A549 (cell line): ENCODE results near the gene GPR155. TPM values are rescaled to one million over a fixed set of nuclear protein-coding genes. Genes with fewer than 3 reads are reported as not detected.
"Not testable (repeated sequence)": the region's sequence is repeated elsewhere in the genome, so short reads cannot be mapped to it uniquely, and the experiment has no call there.

Experiments used
- ATAC-seq, 2 experiments: fragments of 200-7000 bp in 1 of 2; fragments of >200 bp in 1 of 2; cut with Nextera tagmentation in 1 of 2; cut with Tn5 transposase in 1 of 2; 3 replicates each; pipeline versions ENCODE4 v1.8.0 to v1.9.1; 2018 to 2020; ENCODE audit warnings: mild to moderate bottlenecking in 1 of 2, moderate library complexity in 1 of 2
- CTCF ChIA-PET: fragments of 300-600 bp; sonication (Branson Sonifier 250); formaldehyde crosslinking; extraction: SDS; loops from one replicate; lab custom pipeline; 2021; ENCODE audit warnings: antibody characterized with exemption, inconsistent platforms; lab: Yijun Ruan, JAX
- POLR2A ChIA-PET: fragments of 350-600 bp; formaldehyde crosslinking; extraction: SDS; loops from one replicate; lab custom pipeline; 2021; ENCODE audit warnings: antibody characterized with exemption, inconsistent platforms; lab: Yijun Ruan, JAX
- DNase-seq, 2 experiments: peaks; one replicate each; pipeline versions ENCODE4 v3.0.0 to v3.0.0-alpha.2; 2011 to 2016; ENCODE audit warnings: low read depth in 1 of 2, low spot score in 1 of 2
- FAIRE-seq: peaks from 2 replicates; lab custom pipeline; 2011; peaks lifted over from hg19 to GRCh38; lab: Jason Lieb, UNC
- H3K27ac ChIP-seq, 2 experiments: fragments of >200 bp; sonication (Bioruptor Twin); formaldehyde crosslinking; 3 replicates each; pipeline ENCODE4 v1.5.1; 2016 to 2017
- H3K4me1 ChIP-seq: fragments of >200 bp; sonication (Bioruptor Twin); formaldehyde crosslinking; 3 replicates; pipeline ENCODE4 v1.6.1; 2016
- H3K4me2 ChIP-seq: fragments of >200 bp; sonication (Bioruptor Twin); formaldehyde crosslinking; 3 replicates; pipeline ENCODE4 v1.6.1; 2016
- H3K4me3 ChIP-seq: fragments of >200 bp; sonication (Bioruptor Twin); formaldehyde crosslinking; 3 replicates; pipeline ENCODE4 v1.5.1; 2016
- H3K9me3 ChIP-seq: fragments of >200 bp; sonication (Bioruptor Twin); formaldehyde crosslinking; 3 replicates; pipeline ENCODE4 v1.6.1; 2016
- BCL3 ChIP-seq: fragments of >200 bp; sonication (Bioruptor Twin); formaldehyde crosslinking; IDR thresholded peaks from 3 replicates; pipeline ENCODE4 v1.6.1; 2016
- BHLHE40 ChIP-seq: IDR thresholded peaks from 2 replicates; pipeline ENCODE4 v1.6.1; 2012; ENCODE audit warnings: low read depth, low read length, inconsistent platforms
- EHF ChIP-seq: fragments of 250-450 bp; sonication (Bioruptor Pico); IDR thresholded peaks from 2 replicates; pipeline ENCODE4 v1.5.0; 2020; ENCODE audit warnings: mild to moderate bottlenecking
- ELK1 ChIP-seq: fragments of 150-350 bp; IDR thresholded peaks from 2 replicates; pipeline ENCODE4 v1.6.1; 2014; ENCODE audit warnings: low read depth, mild to moderate bottlenecking, low read length
- EP300 ChIP-seq, 2 experiments: fragments of >200 bp; sonication (Bioruptor Twin); formaldehyde crosslinking; IDR thresholded peaks; 2 replicates in 1 of 2; 3 replicates in 1 of 2; pipeline ENCODE4 v1.6.1; 2016 to 2017
- ESRRA ChIP-seq: fragments of 150-350 bp; IDR thresholded peaks from 2 replicates; pipeline ENCODE4 v1.6.1; 2014; ENCODE audit warnings: mild to moderate bottlenecking, low read length, borderline replicate concordance
- FOSB ChIP-seq: fragments of 250-450 bp; sonication (Bioruptor Pico); IDR thresholded peaks from 2 replicates; pipeline ENCODE4 v1.5.0; 2020; ENCODE audit warnings: mild to moderate bottlenecking, moderate library complexity
- GATA3 ChIP-seq: IDR thresholded peaks from 2 replicates; pipeline ENCODE4 v1.6.1; 2012; ENCODE audit warnings: borderline replicate concordance
- HEYL ChIP-seq: fragments of 250-450 bp; sonication (Bioruptor Pico); IDR thresholded peaks from 2 replicates; pipeline ENCODE4 v1.8.0; 2021; ENCODE audit warnings: mild to moderate bottlenecking, moderate library complexity
- HOXA7 ChIP-seq: fragments of 250-450 bp; sonication (Bioruptor Pico); IDR thresholded peaks from 2 replicates; pipeline ENCODE4 v1.5.0; 2020; ENCODE audit warnings: mild to moderate bottlenecking, moderate library complexity
- HOXB5 ChIP-seq: fragments of 250-450 bp; sonication (Bioruptor Pico); IDR thresholded peaks from 2 replicates; pipeline ENCODE4 v1.5.0; 2020; ENCODE audit warnings: mild to moderate bottlenecking, moderate library complexity
- JUNB ChIP-seq: fragments of >200 bp; sonication (Bioruptor Twin); formaldehyde crosslinking; IDR thresholded peaks from 2 replicates; pipeline ENCODE4 v1.6.1; 2016
- NPAS2 ChIP-seq: fragments of 250-450 bp; sonication (Bioruptor Pico); IDR thresholded peaks from 2 replicates; pipeline ENCODE4 v1.8.0; 2022; ENCODE audit warnings: mild to moderate bottlenecking, moderate library complexity, borderline replicate concordance
- PHF8 ChIP-seq: fragments of 200-600 bp; sonication (generic); IDR thresholded peaks from 2 replicates; pipeline ENCODE4 v1.6.1; 2016; ENCODE audit warnings: low read depth, mild to moderate bottlenecking, antibody characterized with exemption, moderate library complexity, borderline replicate concordance
- POLR2A ChIP-seq: IDR thresholded peaks from 2 replicates; pipeline ENCODE4 v1.6.1; 2012; ENCODE audit warnings: mild to moderate bottlenecking, low read length
- POLR2AphosphoS2 ChIP-seq: conservative IDR thresholded peaks from 2 replicates; pipeline ENCODE4 v1.6.1; 2012; ENCODE audit warnings: low read length, improper control_type of control experiment, inconsistent platforms
- RAD21 ChIP-seq, 2 experiments: fragments of >200 bp in 1 of 2; sonication (Bioruptor Twin) in 1 of 2; formaldehyde crosslinking in 1 of 2; IDR thresholded peaks in 1 of 2; conservative IDR thresholded peaks in 1 of 2; 2 replicates in 1 of 2; 3 replicates in 1 of 2; pipeline ENCODE4 v1.6.1; 2012 to 2018; ENCODE audit warnings: inconsistent platforms in 1 of 2
- RCOR1 ChIP-seq: fragments of 150-350 bp; IDR thresholded peaks from 2 replicates; pipeline ENCODE4 v1.6.1; 2014; ENCODE audit warnings: antibody characterized with exemption, low read length, low read depth
- TFCP2L1 ChIP-seq: fragments of 250-450 bp; sonication (Bioruptor Pico); IDR thresholded peaks from 2 replicates; pipeline ENCODE4 v1.5.0; 2021; ENCODE audit warnings: mild to moderate bottlenecking
- TP53 ChIP-seq: fragments of 250-450 bp; sonication (Bioruptor Pico); IDR thresholded peaks from 2 replicates; pipeline ENCODE4 v1.5.0; 2021; ENCODE audit warnings: mild to moderate bottlenecking, moderate library complexity
- ZC3H11A ChIP-seq: fragments of 450-650 bp; IDR thresholded peaks from 2 replicates; pipeline ENCODE4 v1.6.1; 2014; ENCODE audit warnings: antibody characterized with exemption, mild to moderate bottlenecking
- ZSCAN20 ChIP-seq: fragments of 250-450 bp; sonication (Bioruptor Pico); IDR thresholded peaks from 2 replicates; pipeline ENCODE4 v1.8.0; 2022; ENCODE audit warnings: mild to moderate bottlenecking, moderate library complexity
- WGBS: methylation state at CpG from one replicate; pipeline ENCODE4 v1.1.6; 2017; ENCODE audit errors: missing lambda C conversion rate; 5-methylcytosine and 5-hydroxymethylcytosine counted together
- polyA plus RNA-seq, 4 experiments: library from polyadenylated mRNA; depleted of rRNA in 3 of 4; stranded (reverse); fragments of >200 nt; fragmentation: RNase III in 1 of 4; extraction: RNeasy Plus Mini Kit Qiagen cat#74134 plus additional on column Dnase treatment in 1 of 4; gene quantifications; 2 replicates in 3 of 4; 3 replicates in 1 of 4; pipeline ENCODE4 v1.2.3, GENCODE V29; 2011 to 2017
- TF ChIP-seq, protein P1 (sequence below): fragments of 250-450 bp; sonication (Bioruptor Pico); IDR thresholded peaks from 2 replicates; pipeline ENCODE4 v1.5.0; 2021; ENCODE audit warnings: mild to moderate bottlenecking, moderate library complexity, borderline replicate concordance

GPR155 gene
- polyA plus RNA-seq, 2 of the 4 experiments (the other 2 are of a cell fraction): 0.49 to 1.7 TPM

DNA sequence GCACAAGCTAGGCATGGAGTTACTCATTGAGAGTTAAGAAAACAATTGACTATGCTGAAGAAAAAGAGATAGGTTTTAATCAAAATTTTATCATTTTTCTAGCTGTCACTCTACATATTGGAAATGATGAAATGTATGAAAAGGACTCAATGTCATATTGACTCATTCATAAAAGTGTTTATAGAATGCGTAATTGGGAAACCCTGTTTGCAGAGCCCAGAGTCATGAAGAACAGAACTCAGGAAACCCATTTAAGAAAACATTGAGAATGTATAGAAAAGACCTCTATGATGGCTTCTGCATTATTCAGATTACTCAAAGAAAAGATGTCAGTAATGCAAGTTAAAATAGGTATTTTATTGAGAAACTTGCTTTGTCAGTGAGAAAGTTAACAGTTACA lies 54.9 kb downstream of the GPR155 start (continued):
- TF ChIP-seq BCL3: no peak
- no peak for TF ChIP-seq RAD21 (conservative IDR thresholded peaks at IDR 0.05 in 1 of 2, IDR thresholded peaks at IDR 0.05 in 1 of 2)
- no peak for TF ChIP-seq PHF8
- TF ChIP-seq HOXA7 (CRISPR knock-in tag): no peak
- TF ChIP-seq POLR2A: no peak

- Histone ChIP-seq H3K4me1 (peaks cover 9% of the 10 kb centered on the region; the same call in 2 of the 3 replicates), H3K9me3 (no peaks in the 10 kb centered on the region), H3K4me2 (no peak overlapping the region), H3K4me3 (no peak overlapping the region), H3K27ac (no peak overlapping the region)
- no peak for ATAC-seq
- TF ChIP-seq TFCP2L1 (CRISPR knock-in tag) (no peak), PHF8 (no peak), RCOR1 (no peak), BHLHE40 (no peak), ELK1 (no peak), ZSCAN20 (no peak), HEYL (no peak), NPAS2 (no peak)
- no peak for FAIRE-seq
- DNase-seq: no peak
- 59% methylated on average over 2 of the region's 2 CpGs for WGBS
- POLR2A ChIA-PET: no interaction called here
- CTCF ChIA-PET: no interaction called here
These were observed 56.8 kb downstream of the GPR155 start for GRCh38 chr2:174430066-174430465.

- 75% methylated on average over 1 of the region's 1 CpG for WGBS
- FAIRE-seq: no peak
- DNase-seq: peak in 1 of 2 experiments; percentile 12
- Histone ChIP-seq H3K4me1 (peaks cover 9% of the 10 kb centered on the region; the same call in 2 of the 3 replicates), H3K27ac (no peak overlapping the region), H3K4me2 (peak overlapping the region; percentile 30; the same call in 2 of the 3 replicates), H3K9me3 (no peaks in the 10 kb centered on the region), H3K4me3 (no peak overlapping the region)
- CTCF ChIA-PET: no interaction called here
- no peak for TF ChIP-seq PHF8
- TF ChIP-seq ZC3H11A: no peak
- no peak for TF ChIP-seq TP53 (CRISPR knock-in tag)
- TF ChIP-seq HOXB5 (CRISPR knock-in tag): no peak
- TF ChIP-seq, protein P1, sequence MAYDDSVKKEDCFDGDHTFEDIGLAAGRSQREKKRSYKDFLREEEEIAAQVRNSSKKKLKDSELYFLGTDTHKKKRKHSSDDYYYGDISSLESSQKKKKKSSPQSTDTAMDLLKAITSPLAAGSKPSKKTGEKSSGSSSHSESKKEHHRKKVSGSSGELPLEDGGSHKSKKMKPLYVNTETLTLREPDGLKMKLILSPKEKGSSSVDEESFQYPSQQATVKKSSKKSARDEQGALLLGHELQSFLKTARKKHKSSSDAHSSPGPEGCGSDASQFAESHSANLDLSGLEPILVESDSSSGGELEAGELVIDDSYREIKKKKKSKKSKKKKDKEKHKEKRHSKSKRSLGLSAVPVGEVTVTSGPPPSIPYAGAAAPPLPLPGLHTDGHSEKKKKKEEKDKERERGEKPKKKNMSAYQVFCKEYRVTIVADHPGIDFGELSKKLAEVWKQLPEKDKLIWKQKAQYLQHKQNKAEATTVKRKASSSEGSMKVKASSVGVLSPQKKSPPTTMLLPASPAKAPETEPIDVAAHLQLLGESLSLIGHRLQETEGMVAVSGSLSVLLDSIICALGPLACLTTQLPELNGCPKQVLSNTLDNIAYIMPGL (CRISPR knock-in tag): no peak
- POLR2A ChIA-PET: no interaction called here
- 0 out of 6 replicates have a peak, but pooled peaks of 1 of the 2 experiments have one; percentile 35 for ATAC-seq
These were observed 58.6 kb downstream of the GPR155 start for GRCh38 chr2:174428214-174428613.

DNA sequence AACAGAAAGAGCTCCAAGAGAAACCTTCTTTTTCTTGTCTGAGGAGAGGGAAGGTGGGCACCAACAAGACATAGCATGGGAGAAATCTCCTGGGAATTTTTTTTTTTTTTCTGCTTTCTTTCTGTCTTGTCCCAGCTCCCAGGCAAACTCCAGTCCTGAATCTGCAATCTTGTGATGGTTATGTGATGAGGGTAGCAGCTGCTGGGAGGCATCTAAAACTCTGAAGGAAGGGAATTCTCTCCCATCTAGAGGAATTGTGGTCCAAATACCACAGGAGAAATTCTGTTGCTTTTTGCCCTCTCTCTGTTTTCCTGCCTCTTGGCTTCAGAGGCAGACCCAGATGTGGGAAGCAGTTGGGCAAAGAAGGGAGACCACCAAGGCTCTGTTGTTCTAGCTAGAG lies 74.6 kb downstream of the GPR155 start:
- ChIA-PET CTCF (interaction anchor here (1.8 kb wide), 1 partner anchor 50 kb away, joined by 5 read pairs; no protein-coding TSS in a partner anchor), POLR2A (no interaction called here)
- H3K4me3 ChIP-seq: no peak overlapping the region
- FAIRE-seq: no peak
- no peaks in the 10 kb centered on the region for H3K4me1 ChIP-seq
- no peak overlapping the region for H3K4me2 ChIP-seq
- ATAC-seq: no peak
- no peaks in the 10 kb centered on the region for H3K9me3 ChIP-seq
- TF ChIP-seq EP300 (IDR thresholded peaks at IDR 0.05) (no peak), FOSB (CRISPR knock-in tag) (no peak), RAD21 (conservative IDR thresholded peaks at IDR 0.05 in 1 of 2, IDR thresholded peaks at IDR 0.05 in 1 of 2) (no peak), TP53 (CRISPR knock-in tag) (no peak), ESRRA (no peak), JUNB (no peak), EHF (no peak), POLR2AphosphoS2 (no peak), ZC3H11A (no peak), NPAS2 (no peak), GATA3 (no peak)
- TF ChIP-seq, protein P1 (CRISPR knock-in tag): no peak
- no peak for DNase-seq
- H3K27ac ChIP-seq: no peak overlapping the region

DNA sequence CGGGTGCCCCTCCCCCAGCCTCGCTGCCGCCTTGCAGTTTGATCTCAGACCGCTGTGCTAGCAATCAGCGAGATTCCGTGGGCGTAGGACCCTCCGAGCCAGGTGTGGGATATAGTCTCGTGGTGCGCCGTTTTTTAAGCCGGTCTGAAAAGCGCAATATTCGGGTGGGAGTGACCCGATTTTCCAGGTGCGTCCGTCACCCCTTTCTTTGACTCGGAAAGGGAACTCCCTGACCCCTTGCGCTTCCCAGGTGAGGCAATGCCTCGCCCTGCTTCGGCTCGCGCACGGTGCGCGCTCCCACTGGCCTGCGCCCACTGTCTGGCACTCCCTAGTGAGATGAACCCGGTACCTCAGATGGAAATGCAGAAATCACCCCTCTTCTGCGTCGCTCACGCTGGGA lies 76.8 kb downstream of the GPR155 start:
- FAIRE-seq, ATAC-seq, POLR2A ChIA-PET, CTCF ChIA-PET, H3K4me3 ChIP-seq, H3K4me2 ChIP-seq, H3K4me1 ChIP-seq, DNase-seq, H3K27ac ChIP-seq, H3K9me3 ChIP-seq: not testable (repeated sequence)
- WGBS: 97% methylated on average over 15 of the region's 31 CpGs
